MM.1S (cell line): ENCODE measurements around the gene F12.

ENCODE experiments used
- DNase-seq: peaks from one replicate; pipeline ENCODE4 v3.0.0-alpha.2; 2015
- H2AFZ ChIP-seq: fragments of 300-600 bp; sonication (generic); 2 replicates; pipeline ENCODE4 v1.6.0; 2016; ENCODE audit warnings: antibody characterized with exemption, low read length
- H3F3A ChIP-seq: fragments of 300-600 bp; sonication (generic); 2 replicates; pipeline ENCODE4 v1.6.1; 2016; ENCODE audit warnings: mild to moderate bottlenecking, antibody characterized with exemption, low read length, moderate library complexity, mixed read lengths; ENCODE audit not compliant: insufficient read depth
- H3K27ac ChIP-seq: fragments of 300-600 bp; sonication (generic); 2 replicates; pipeline ENCODE4 v1.5.1; 2016; ENCODE audit warnings: mild to moderate bottlenecking, low read length
- H3K27me3 ChIP-seq: fragments of 300-600 bp; sonication (generic); replicated peaks from 2 replicates; pipeline ENCODE4 v1.6.0; 2016; ENCODE audit warnings: low read length; ENCODE audit not compliant: insufficient read depth
- H3K36me3 ChIP-seq: fragments of 300-600 bp; sonication (generic); replicated peaks from 2 replicates; pipeline ENCODE4 v1.6.1; 2016; ENCODE audit warnings: mild to moderate bottlenecking, low read length, mixed read lengths; ENCODE audit not compliant: insufficient read depth
- H3K4me1 ChIP-seq: fragments of 300-600 bp; sonication (generic); 2 replicates; pipeline ENCODE4 v1.6.1; 2016; ENCODE audit warnings: low read length, mixed read lengths
- H3K4me2 ChIP-seq: fragments of 300-600 bp; sonication (generic); 2 replicates; pipeline ENCODE4 v1.6.0; 2016; ENCODE audit warnings: low read depth, low read length
- H3K4me3 ChIP-seq: fragments of 300-600 bp; sonication (generic); 2 replicates; pipeline ENCODE4 v1.5.1; 2016; ENCODE audit warnings: low read length, mixed read lengths
- H3K79me2 ChIP-seq: fragments of 300-600 bp; sonication (generic); 2 replicates; pipeline ENCODE4 v1.6.1; 2016; ENCODE audit warnings: mixed run types, low read length, mixed read lengths
- H3K9ac ChIP-seq: fragments of 300-600 bp; sonication (generic); 2 replicates; pipeline ENCODE4 v1.6.1; 2016; ENCODE audit warnings: low read length, mixed read lengths
- H3K9me2 ChIP-seq: fragments of 300-600 bp; sonication (generic); replicated peaks from 2 replicates; pipeline ENCODE4 v1.6.1; 2016; ENCODE audit warnings: mild to moderate bottlenecking, low read length, mixed read lengths; ENCODE audit not compliant: insufficient read depth
- H3K9me3 ChIP-seq: fragments of 300-600 bp; sonication (generic); replicated peaks from 2 replicates; pipeline ENCODE4 v1.6.1; 2016; ENCODE audit warnings: mild to moderate bottlenecking, low read length, mixed read lengths; ENCODE audit not compliant: insufficient read depth
- H4K20me1 ChIP-seq: fragments of 300-600 bp; sonication (generic); 2 replicates; pipeline ENCODE4 v1.6.1; 2016; ENCODE audit warnings: mild to moderate bottlenecking, low read length, moderate library complexity, mixed read lengths; ENCODE audit not compliant: insufficient read depth
- EZH2 ChIP-seq: fragments of 300-600 bp; sonication (generic); optimal IDR thresholded peaks from 2 replicates; pipeline ENCODE3; 2017; ENCODE audit warnings: low read depth, mild to moderate bottlenecking, antibody characterized with exemption, low read length, mixed read lengths
- EZH2phosphoT487 ChIP-seq: fragments of 300-600 bp; sonication (generic); IDR thresholded peaks from 2 replicates; pipeline ENCODE4 v1.6.1; 2018; ENCODE audit warnings: antibody characterized with exemption, low read length
- TF ChIP-seq, protein P1 (sequence below): fragments of 300-600 bp; sonication (generic); IDR thresholded peaks from 2 replicates; pipeline ENCODE4 v1.5.1; 2016; ENCODE audit warnings: antibody characterized with exemption, low read length, mixed read lengths

F12 gene

DNA sequence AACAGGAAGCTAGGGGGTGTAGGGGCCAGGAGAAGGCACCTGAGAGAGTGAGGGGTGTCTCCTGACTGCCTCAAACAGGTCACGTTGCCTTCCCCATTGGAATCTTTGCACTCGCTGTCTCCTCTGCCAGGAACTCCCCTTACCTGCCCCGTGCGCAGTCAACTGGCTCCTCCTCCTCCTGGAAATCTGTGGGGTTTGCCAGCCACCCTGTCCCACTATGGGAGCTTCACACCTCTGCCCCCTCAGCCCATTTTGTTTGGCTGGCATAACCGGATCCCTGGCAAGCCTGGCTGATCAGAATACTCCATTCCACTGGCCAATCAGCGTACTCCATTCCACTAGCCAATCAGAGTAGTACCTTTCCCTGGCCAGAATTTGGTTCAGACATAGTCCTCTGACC is 35.6 kb downstream of the F12 start:
- Histone ChIP-seq H3K9me3 (no peaks in the 10 kb centered on the region), H3K27me3 (no peaks in the 10 kb centered on the region), H3K27ac (no peak overlapping the region), H3K4me3 (no peak overlapping the region), H3K4me1 (peaks cover 35% of the 10 kb centered on the region), H3K9me2 (no peaks in the 10 kb centered on the region), H3K9ac (no peak overlapping the region), H3K4me2 (no peak overlapping the region), H2AFZ (no peak overlapping the region), H3K79me2 (no peaks in the 10 kb centered on the region), H3K36me3 (no peaks in the 10 kb centered on the region), H4K20me1 (no peaks in the 10 kb centered on the region), H3F3A (peaks cover 18% of the 10 kb centered on the region)
- no peak for DNase-seq
- TF ChIP-seq EZH2phosphoT487 (no peak), EZH2 (no peak)
- TF ChIP-seq, protein P1, sequence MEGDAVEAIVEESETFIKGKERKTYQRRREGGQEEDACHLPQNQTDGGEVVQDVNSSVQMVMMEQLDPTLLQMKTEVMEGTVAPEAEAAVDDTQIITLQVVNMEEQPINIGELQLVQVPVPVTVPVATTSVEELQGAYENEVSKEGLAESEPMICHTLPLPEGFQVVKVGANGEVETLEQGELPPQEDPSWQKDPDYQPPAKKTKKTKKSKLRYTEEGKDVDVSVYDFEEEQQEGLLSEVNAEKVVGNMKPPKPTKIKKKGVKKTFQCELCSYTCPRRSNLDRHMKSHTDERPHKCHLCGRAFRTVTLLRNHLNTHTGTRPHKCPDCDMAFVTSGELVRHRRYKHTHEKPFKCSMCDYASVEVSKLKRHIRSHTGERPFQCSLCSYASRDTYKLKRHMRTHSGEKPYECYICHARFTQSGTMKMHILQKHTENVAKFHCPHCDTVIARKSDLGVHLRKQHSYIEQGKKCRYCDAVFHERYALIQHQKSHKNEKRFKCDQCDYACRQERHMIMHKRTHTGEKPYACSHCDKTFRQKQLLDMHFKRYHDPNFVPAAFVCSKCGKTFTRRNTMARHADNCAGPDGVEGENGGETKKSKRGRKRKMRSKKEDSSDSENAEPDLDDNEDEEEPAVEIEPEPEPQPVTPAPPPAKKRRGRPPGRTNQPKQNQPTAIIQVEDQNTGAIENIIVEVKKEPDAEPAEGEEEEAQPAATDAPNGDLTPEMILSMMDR, result no peak

DNA sequence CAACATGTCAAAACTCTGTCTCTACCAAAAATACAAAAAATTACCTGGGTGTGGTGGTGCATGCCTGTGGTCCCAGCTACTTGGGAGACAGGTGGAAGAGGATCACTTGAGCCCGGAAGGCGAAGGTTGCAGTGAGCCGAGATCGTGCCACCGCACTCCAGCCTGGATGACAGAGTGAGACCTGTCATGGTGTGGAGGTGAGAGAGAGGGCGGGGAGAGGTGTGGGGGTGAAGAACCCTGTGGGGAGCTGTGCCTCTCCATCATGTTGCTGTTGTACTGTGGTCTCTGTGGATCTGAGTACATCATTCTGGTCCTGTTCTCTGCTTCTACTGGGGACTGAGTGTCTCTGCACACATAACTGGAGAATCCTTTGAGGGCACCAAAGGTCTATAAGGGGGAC is 36.5 kb downstream of the F12 start:
- no peak overlapping the region for H2AFZ ChIP-seq
- no peaks in the 10 kb centered on the region for H3K27me3 ChIP-seq
- H3K9ac ChIP-seq, result no peak overlapping the region
- no peaks in the 10 kb centered on the region for H3K79me2 ChIP-seq
- peak overlapping the region; percentile 80; the same call in 1 of the 2 replicates for H3K4me2 ChIP-seq
- no peaks in the 10 kb centered on the region for H3K9me3 ChIP-seq
- no peaks in the 10 kb centered on the region for H3K9me2 ChIP-seq
- no peak overlapping the region for H3K4me3 ChIP-seq
- peaks cover 18% of the 10 kb centered on the region for H3F3A ChIP-seq
- H3K4me1 ChIP-seq, result peaks cover 35% of the 10 kb centered on the region
- no peak overlapping the region for H3K27ac ChIP-seq
- no peaks in the 10 kb centered on the region for H3K36me3 ChIP-seq
- no peak for DNase-seq
- no peaks in the 10 kb centered on the region for H4K20me1 ChIP-seq
- TF ChIP-seq EZH2phosphoT487, result no peak
- TF ChIP-seq, protein P1, result no peak
- no peak for TF ChIP-seq EZH2

DNA sequence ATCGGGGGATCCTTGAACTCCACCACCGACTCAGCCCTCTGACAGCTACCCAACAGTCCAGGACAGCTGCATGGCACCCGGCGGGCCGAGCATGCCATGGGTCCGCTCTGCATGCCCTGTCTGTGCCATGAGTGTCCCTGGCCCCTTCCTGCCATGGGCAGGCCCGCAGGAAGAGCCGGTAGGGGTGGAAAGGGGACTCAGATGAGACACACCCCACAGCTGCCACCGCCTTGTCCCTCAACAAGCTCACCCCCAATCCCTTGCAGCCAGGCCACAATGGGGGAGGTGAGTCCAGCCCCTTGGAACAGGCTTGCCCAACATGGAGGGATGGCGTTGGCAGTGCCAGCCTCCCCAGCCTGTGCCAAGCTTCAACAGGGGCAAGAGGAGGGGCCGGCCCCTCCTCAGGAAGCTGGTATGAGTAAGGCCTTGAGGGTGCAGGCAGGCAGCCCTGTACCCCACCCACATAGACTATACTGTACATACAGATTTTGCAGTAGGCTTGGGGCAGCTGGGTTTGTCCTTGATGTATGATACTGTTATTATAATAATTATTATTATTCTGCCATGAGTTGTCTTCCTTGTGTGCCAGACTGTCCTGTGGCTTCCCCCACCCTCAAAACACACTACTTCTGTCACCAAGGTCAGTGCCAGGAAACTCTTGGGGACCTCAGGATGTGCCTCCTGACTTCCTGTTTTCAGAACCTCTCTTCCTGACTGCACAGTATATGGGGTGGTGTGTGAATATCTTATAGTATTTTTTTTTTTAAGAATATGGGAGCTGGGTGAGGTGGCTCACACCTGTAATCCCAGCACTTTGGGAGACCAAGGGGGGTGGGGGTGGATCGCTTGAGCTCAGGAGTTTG is 37.1 kb downstream of the F12 start:
- Histone ChIP-seq H3K9me3 (no peaks in the 10 kb centered on the region), H3K9ac (no peak overlapping the region), H2AFZ (no peak overlapping the region), H3K4me3 (no peak overlapping the region), H4K20me1 (no peaks in the 10 kb centered on the region), H3F3A (peaks cover 18% of the 10 kb centered on the region), H3K36me3 (no peaks in the 10 kb centered on the region), H3K27ac (no peak overlapping the region), H3K27me3 (no peaks in the 10 kb centered on the region), H3K4me2 (peak overlapping the region; percentile 80; the same call in 1 of the 2 replicates), H3K9me2 (no peaks in the 10 kb centered on the region), H3K4me1 (peaks cover 35% of the 10 kb centered on the region), H3K79me2 (no peaks in the 10 kb centered on the region)
- DNase-seq, result no peak
- TF ChIP-seq EZH2phosphoT487, result no peak
- TF ChIP-seq EZH2, result no peak
- TF ChIP-seq, protein P1, result no peak
